Measurements from ENCODE around the gene PTPRA. TPM values are rescaled to one million over a fixed set of nuclear protein-coding genes. Genes with fewer than 3 reads are reported as not detected.
A peak's percentile ranks its signal among the peaks of the same experiment; 100 is the strongest.

PTPRA gene
- total RNA-seq, 4 donors from 2014 or later = 73.4 to 110 (median 93.1) TPM

DNA sequence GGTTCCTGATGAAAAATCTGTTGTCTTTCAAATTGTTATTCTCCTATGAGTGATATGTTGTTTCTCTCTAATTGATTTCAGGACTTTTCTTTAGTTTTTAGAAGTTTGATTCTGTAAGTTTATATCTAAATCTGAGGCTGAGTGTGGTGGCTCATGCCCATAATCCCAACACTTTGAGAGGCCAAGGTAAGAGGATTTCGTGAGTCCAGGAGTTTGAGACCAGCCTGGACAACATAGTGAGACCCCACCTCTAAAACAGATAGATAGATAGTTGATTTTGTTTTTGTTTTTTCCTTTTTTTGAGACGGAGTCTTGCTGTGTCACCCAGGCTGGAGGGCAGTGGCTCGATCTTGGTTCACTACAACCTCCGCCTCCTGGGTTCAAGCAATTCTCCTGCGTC lies 64.6 kb downstream of the PTPRA start:
- WGBS, 2 donors = 96 to 97% methylated on average over 5 of the region's 5 CpGs
- Histone ChIP-seq H3K9me3 (no peaks in the 10 kb centered on the region), H3K4me3 (replicated peaks in 1 of 3) (no peak overlapping the region), H3K27ac (no peak overlapping the region), H3K4me1 (peaks cover 0 to 4% of the 10 kb centered on the region in 2 donors), H3K27me3 (no peaks in the 10 kb centered on the region), H3K36me3 (no peaks in the 10 kb centered on the region)
- intact Hi-C loops (cut with DNase I) = no loop called here
- DNase-seq = no peak
- TF ChIP-seq POLR2A (IDR thresholded peaks at IDR 0.05) (no peak), CTCF (IDR thresholded peaks at IDR 0.05) (no peak)

DNA sequence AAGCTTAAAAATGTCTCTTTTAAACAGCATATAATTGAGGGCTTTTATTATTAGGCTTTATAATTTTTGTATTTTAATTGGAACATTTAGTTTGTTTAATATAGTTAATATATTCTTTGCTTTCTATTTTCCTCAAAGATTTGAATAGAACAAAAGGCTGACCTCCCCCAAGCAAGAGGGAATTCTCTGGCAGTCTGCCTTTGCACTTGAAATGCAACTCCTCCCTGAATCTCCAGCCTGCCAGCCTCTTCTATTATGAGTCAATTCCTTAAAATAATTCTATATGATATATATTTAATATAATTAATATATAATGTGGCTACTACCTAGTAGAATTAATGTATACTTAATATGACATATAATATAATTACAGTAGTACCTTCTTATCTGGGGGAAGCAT lies 69.2 kb downstream of the PTPRA start:
- TF ChIP-seq POLR2A (IDR thresholded peaks at IDR 0.05) (no peak), CTCF (IDR thresholded peaks at IDR 0.05) (no peak)
- DNase-seq = peak; percentile 59 to 68
- Histone ChIP-seq H3K36me3 (no peaks in the 10 kb centered on the region), H3K4me1 (peaks cover 8 to 10% of the 10 kb centered on the region in 2 donors), H3K4me3 (replicated peaks in 1 of 3) (no peak overlapping the region), H3K27me3 (no peaks in the 10 kb centered on the region), H3K9me3 (no peaks in the 10 kb centered on the region), H3K27ac (no peak overlapping the region)
- intact Hi-C loops (cut with DNase I) = no loop called here

- no peaks in the 10 kb centered on the region for H3K36me3 ChIP-seq
- H3K4me3 ChIP-seq (replicated peaks in 1 of 3) = no peak overlapping the region
- intact Hi-C loops (cut with DNase I) = no loop called here
- TF ChIP-seq POLR2A (IDR thresholded peaks at IDR 0.05) (no peak), CTCF (IDR thresholded peaks at IDR 0.05) (no peak)
- peaks cover 10 to 13% of the 10 kb centered on the region in 2 donors for H3K4me1 ChIP-seq
- H3K27me3 ChIP-seq = no peaks in the 10 kb centered on the region
- no peaks in the 10 kb centered on the region for H3K9me3 ChIP-seq
- WGBS, 2 donors = 62 to 66% methylated on average over 5 of the region's 5 CpGs
- H3K27ac ChIP-seq = peak overlapping the region; percentile 40 to 71 (median 52)
- peak; percentile 15 to 37 for DNase-seq
Measured at GRCh38 chr20:2946988-2947961, 74.0 kb downstream of the PTPRA start.

GRCh38 chr20:2948968-2949367 lies 75.7 kb downstream of the PTPRA start:
- TF ChIP-seq POLR2A (IDR thresholded peaks at IDR 0.05) (no peak), CTCF (IDR thresholded peaks at IDR 0.05) (no peak)
- intact Hi-C loops (cut with DNase I) = no loop called here
- WGBS, 2 donors = 93 to 95% methylated on average over 1 of the region's 1 CpG
- Histone ChIP-seq H3K9me3 (no peaks in the 10 kb centered on the region), H3K4me1 (peaks cover 4 to 13% of the 10 kb centered on the region in 2 donors), H3K27ac (no peak overlapping the region), H3K27me3 (no peaks in the 10 kb centered on the region), H3K4me3 (replicated peaks in 1 of 3) (no peak overlapping the region), H3K36me3 (no peaks in the 10 kb centered on the region)
- DNase-seq = no peak

DNA sequence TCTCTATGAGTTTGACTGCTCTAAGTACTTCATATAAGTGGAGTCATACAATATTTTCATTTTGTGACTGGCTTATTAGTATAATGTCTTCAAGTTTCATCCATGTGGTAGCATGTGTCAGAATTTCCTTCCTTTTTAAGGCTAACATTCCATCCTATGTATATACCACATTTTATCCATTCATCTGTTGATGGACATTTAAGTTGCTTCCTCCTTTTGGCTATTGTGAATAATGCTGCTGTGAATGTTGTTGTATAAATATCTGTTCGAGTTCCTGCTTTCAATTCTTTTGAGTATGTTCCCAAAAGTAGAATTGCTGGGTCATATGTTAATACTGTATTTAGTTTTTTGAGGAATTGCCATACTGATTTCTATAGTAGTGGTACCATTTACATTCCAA lies 79.5 kb downstream of the PTPRA start:
- whole genome bisulfite sequencing, 2 donors = 91 to 93% methylated on average over 1 of the region's 1 CpG
- Histone ChIP-seq H3K4me3 (replicated peaks in 1 of 3) (no peak overlapping the region), H3K4me1 (peaks cover 0 to 2% of the 10 kb centered on the region in 2 donors), H3K9me3 (no peaks in the 10 kb centered on the region), H3K27ac (no peak overlapping the region), H3K27me3 (no peaks in the 10 kb centered on the region), H3K36me3 (no peaks in the 10 kb centered on the region)
- DNase-seq = no peak
- TF ChIP-seq POLR2A (IDR thresholded peaks at IDR 0.05) = no peak
- no peak for TF ChIP-seq CTCF (IDR thresholded peaks at IDR 0.05)
- intact Hi-C loops (cut with DNase I) = no loop called here

Measured in thyroid gland (tissue), 4 donors.